ENCODE results near the gene SYS1.
"Not testable (repeated sequence)": the region's sequence is repeated elsewhere in the genome, so short reads cannot be mapped to it uniquely, and the experiment has no call there.

SYS1 gene

DNA sequence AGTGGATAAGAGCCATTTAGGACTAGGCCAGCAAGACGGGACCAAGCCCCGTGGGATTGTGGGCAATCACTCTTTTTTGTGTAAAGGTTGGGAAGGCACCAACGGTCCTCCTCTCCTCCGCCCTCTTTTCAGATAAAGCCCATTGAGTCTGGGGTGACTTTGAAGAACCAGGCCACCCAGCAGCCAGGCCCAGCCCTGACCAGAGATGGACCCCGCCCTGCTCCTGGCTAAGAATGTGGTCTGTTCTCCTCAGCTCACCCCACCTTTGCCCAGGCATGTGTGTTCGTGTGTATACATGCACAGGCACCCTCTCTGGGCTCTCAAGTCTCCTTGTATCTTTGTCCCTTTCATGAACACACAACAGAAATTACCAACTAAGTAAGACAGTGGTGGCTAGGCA is 23.9 kb upstream of the SYS1 start:
- in situ Hi-C loops (cut with MboI; ENCODE audit: low sequenced_read_pairs) = no loop called here

DNA sequence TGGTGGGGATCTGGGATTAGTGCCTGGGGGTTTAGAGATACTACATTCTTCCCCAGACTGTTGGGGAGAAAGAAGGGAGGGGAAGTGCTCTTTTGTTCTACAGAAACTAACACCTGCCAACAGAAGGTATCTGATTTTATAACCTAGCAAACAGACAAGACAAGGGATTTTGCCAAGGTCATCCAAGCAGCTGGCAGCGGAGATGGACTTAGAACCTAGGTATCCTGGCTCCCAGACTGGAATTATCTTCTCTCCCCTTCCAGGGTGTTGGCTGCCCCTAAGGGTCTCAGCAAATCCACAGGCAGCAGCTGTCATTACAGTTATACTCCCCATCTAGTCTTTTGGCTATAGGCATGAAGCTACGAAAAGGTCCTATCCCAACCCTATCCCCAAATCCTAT is 23.2 kb upstream of the SYS1 start:
- in situ Hi-C loops (cut with MboI; ENCODE audit: low sequenced_read_pairs) = no loop called here

DNA sequence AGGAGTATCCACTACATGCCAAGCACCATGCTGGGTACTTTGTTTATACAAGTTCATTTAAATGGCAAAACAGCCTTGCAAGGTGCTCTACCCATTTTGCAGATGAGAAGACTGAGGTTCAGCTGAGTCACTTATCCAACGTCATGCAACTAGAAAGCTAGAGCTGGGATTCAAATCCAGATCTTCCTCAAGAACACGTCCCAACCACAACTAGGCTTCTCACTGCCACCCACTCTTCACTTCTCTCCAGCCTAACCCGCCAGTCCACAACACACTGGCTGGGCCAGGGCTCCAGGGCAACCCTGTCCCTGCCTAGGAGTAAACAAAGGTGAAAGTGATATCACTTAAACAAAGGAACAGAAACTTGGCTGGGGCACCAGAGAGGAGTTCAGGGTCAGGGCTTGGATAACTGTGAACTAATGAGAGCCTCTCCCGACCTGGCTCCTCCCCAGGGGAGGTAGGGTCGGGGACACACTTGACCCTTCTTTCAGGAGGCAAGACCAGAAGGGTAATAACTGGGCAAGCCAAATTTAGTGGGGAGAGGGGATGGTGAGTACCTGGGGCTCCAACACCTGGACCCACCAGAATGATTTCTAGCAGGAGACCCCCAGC is 22.6 kb upstream of the SYS1 start:
- in situ Hi-C loops (cut with MboI; ENCODE audit: low sequenced_read_pairs) = no loop called here

DNA sequence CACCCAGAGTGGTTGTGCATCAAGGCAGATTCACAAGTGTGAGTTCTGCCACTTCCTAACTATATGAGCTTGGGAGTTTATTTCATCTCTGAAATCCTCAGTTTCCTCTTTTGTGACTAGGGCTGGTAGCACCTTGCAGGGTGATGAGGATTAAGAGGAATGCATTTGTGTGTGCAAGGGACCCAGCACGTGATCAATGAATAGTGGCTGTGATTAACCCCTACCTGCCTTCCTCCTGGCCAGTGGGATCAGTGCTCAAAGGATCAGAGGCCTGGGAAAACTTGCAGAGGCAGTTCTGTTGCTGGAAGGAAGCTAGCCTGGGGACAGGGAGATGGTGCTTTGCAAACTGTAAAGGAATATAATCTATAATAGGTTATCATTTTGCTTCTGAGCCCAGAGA is 22.0 kb upstream of the SYS1 start:
- in situ Hi-C loops (cut with MboI; ENCODE audit: low sequenced_read_pairs) = no loop called here

DNA sequence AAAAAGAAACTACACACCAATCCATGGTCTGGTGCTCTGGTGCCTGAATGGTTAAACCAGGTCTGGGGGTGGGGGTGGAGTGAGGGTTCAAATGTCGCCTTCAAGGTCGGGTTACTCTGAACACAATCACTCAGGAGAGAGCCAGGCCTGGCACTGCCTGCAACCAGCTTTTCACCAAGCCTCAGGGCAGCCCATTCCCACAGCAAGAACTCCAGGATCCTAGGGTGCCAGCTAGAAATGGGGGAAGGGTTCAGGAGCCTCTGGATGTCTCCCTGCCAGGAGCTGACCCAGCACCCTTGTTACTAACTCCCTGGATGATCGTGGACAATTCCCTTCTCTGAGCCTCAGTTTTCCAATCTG is 21.4 kb upstream of the SYS1 start:
- in situ Hi-C loops (cut with MboI; ENCODE audit: low sequenced_read_pairs) = no loop called here

DNA sequence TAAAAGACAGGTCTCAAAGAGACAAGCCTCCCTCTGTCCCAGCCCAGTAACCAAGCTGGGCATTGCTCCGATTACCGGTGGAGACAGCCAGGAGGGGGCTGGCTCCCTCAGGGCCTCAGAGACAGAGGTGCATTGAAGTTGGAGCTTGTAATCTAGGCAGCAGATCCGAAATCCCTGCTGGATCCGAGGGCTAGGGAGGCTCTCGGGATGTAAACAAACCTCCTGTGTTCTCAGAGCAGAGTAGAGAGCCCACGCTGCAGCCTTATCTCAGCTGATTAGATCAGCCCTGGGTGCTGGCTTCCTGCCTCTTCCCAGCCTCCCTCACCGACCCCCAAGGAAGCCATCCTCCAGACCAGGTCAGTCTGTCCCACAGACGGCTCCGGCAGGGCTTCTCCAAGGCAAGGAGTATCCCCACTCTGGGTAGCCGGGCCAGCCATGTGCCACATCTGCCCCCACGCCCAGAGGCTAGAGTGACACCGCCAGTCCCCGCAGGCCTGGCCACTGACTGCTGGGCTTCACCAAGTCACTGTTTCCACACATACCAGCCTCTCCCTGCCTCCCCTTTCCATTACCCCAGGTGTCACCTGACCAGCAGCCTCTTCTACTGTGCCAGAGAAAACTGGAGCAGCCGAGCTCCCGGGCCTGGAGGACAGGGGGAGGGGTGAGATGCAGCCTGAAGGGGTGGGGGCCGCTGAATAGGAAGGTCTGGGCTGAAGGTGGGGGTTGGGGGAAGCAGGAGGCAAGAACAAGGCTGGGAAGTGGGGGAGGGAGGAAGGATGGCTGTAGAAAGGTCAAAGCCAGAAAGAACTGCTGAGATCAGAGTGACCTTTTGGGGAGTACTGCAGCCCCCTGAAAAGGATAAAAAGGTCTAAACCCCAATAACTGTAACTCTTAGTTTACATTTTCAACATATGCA is 20.8 kb upstream of the SYS1 start:
- in situ Hi-C loops (cut with MboI; ENCODE audit: low sequenced_read_pairs) = no loop called here

DNA sequence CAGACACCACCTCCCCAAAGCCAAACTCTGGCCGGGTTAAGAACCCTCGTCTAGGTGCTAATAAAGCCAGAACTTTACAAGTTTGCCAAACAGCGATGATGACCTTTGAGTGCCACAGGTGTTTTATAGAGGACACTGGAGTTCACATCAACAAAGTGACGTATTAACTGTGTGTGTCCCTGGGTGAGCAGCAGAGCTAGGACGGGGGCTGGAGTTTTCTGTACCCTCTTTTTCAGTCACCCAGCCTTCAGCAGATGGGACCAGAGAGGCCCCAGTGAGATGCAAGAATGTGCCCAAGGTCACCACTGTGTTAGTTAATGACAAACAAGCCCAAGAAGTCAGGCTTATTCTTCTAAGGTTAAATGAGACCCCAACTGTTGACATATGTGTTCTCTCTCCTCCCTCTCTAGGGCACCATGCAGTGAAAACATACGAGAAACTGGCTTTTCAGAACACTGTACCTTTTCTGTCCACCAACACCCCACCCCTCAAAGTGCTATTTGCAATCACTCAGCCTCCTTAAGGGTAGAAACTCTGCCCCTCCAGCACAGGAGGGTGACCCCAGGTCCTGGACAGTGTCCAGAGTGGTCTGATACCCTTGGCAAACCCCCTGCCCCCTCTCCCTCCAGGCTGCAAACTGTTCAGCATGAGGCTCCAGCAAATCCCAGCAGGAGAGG is 20.0 kb upstream of the SYS1 start:
- in situ Hi-C loops (cut with MboI; ENCODE audit: low sequenced_read_pairs) = no loop called here

DNA sequence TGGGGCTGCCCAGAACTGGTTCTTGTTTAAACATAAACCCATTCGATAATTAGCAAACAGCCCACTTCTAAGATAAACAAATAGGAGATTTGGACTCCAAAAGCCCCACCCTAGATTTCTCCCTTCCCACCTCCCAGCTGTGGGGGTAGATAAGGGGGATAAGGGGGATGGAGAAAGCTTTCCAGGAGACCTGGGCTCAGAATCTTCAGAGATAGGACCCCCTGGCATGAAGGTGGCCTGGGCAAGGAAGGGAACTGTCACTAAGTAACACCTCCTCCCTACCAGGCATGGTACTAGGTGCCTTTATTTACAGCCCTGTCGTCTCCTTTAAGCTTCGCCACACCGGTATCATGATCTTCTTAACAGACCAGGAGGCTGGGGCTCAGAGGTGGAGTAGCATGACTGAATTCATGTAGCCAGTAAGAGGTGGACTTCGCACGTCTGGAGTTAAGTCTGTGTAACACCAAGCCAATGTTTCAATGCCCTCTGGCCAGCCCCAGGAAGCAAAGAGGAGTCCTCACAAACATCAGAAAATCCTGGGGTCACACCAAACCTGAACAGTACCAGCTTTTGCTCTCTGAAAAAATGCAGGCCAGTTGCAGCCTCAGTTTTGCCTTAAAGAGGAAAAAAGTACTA is 19.3 kb upstream of the SYS1 start:
- in situ Hi-C loops (cut with MboI; ENCODE audit: low sequenced_read_pairs) = no loop called here

DNA sequence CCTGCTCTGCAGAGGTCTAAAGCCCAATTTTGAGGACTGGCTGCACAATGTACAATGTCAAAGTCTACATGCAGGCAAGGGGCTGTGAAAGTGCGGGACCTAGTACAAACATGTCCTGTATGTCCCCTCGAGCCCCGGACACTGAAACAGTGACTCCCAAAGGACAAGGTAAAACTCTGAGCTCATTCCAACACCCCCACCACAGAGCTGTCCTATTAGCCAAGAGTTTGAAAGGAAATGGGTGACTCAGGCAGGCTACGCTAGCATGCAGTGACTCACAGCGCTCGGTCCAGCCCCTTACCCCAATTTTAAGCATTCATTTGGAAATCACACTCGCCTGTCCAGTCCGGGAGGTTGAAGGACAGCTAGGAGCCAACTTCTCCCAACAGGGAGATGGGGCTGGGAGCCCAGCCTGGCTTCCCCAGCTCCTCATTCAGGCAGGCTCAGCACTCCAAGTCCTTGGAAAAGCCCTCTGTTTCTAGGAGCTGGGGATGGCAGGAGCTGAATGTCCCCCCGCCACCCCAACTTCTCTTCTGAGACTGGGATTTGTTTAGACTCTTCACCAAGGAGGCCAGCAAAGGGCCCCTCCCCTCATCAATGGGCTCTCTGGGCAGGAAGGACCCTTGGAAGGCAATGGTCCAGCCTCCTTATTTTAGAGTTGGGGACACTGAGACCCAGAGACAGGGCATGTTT is 18.6 kb upstream of the SYS1 start:
- in situ Hi-C loops (cut with MboI; ENCODE audit: low sequenced_read_pairs) = no loop called here

DNA sequence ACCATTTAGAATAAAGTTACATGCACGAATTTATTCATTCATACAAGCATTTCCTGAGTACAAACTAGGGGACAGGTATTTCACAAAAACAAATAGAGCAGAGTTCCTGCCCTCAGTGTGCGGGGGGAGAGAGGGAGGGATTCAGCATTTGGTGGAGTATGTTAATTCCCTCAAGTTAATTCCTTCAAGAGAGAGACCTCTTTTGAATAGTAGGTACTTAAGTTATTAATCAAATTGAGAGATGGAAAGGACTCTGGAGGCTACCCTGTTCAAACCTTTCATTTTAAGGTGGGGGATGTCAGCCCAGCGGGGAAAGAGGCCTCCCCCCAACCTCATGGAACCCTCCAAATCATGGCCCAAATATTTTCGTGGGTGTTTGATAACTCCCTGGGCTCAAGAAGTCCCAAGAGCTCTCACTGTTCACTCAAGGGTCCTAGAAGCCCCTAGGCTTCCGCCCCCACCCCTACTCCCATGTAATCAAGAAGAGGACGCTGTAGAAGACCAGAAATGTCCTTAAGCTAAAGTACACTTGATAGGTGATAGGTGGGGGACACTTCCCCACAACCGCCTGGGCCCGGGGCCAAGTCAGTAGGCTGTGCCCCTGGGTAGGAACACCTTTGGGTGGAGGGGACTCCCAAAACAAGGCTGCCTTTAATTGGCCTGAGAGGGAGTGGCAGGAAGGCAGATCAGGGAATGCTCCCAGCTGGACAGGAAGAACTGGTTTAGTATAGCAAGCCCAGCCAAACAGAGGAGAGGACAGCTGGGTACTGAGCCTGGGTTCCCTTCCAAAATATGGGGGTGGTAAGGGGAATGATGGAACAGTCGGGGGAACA is 17.6 kb upstream of the SYS1 start:
- in situ Hi-C loops (cut with MboI; ENCODE audit: low sequenced_read_pairs) = no loop called here

DNA sequence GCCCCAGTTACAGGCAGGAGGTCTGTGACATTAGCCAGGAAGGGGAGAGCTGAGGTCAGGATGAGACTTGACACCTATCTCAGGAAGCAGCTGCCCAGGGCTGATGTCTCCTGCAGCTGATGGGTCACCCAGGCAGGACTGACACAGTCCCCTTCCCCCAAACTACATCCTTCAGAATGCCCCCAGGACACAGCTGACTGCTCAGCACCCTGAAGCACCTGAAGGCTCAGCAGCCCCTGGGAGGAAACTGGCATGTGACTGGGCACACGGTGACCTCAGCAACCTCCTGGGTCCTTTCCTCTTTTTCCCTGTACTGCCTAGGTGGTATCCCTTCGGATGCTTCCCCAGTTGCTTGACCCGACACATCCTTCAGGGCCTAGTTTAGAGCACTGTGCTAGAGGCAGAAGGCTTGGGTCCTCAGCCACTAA is 16.7 kb upstream of the SYS1 start:
- in situ Hi-C loops (cut with MboI; ENCODE audit: low sequenced_read_pairs) = no loop called here

DNA sequence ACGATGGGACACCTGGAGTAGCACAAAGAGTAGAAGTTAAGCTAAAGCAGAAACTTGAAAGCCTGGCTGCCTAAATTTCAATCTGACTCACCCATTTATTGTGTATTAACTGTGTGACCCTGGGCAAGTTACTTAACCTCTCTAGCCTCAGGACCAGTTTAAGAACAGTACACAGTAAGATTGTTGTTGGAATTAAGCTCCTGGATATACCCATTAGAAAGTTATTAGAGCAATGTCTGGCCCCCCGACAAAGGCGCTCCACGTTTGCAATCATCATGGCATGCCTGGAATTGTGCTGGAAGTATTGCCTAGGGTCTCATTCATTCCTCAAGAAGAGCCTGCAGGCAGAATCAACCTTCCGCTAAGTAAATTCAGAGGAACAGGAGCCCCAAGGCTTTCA is 16.1 kb upstream of the SYS1 start:
- in situ Hi-C loops (cut with MboI; ENCODE audit: low sequenced_read_pairs) = no loop called here

DNA sequence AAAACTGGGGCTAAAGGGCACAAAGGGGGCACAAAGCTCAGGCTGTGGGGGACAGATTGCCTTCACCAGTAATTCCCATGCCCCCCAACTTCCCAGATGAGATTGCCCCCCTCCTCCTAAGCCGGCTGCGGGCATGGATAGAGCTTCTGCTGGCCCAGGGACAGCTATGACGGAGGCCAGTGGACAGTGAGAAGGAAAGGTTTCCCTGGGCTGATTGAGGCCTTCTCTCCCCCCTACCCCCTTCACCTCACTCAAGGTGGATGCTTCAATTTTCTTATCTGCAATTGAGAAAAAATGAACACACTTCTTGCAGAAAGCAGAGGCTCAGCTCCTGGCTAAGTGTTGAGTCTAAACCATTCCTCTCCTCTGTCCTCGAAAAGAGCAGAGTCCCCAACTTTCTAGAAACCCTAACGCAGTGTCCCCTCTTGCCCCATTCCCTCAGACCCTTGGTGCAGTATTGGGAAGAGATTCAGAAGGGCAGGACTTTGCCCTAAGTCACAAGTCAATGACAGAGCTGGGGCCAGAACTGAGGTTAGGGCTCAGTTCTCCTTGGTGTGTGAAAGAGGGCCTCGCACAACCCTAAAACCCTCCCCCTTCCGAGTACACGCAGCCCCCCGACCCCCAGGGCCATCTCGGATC is 15.5 kb upstream of the SYS1 start:
- in situ Hi-C loops (cut with MboI; ENCODE audit: low sequenced_read_pairs) = no loop called here

DNA sequence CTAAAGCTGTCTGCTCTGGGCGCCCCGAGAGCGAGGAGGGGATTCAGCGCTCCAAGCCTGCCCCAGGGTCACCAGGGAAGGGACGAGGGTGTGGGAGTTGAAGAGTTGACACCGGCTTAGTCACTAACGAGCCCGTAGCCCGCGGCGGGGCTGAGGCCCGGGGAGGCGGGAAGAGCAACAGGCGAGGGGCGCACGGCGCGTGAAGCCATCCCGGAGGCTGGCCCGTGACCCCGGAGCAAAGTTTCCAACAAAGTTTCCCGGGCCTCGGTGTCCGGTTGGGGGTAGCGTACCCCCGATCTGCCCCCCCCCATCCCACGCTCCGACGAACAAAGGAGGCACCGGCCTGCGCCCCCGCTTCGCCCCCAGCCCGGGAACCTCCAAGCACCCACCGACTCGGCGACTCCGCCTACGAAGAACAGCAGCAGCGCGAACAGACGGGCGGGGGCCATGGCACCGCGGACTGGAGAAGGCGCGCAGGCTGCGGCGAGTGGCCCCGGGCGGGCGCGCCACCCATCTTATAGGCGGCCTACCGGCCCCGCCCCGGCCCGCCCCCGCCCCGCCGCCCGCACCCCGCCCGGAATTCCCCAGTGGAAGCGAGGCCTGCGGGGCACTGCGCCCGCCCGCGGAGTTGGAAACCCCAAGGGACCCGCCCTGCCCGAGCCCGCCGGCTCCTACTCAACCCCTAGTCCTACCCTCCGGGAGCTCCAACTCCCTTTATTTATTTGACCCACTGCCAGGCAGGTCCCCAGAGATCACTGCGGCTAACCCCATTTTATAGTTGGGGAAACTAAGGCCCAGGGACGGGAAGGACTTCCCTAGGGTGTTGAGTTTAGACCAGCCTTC is 14.8 kb upstream of the SYS1 start, which contains the start of gene SDC4:
SDC4 (minus strand) TSS at position 489 of the 843 bp plus-strand sequence; CDS start at position 449, 40 bp downstream.
- in situ Hi-C loops (cut with MboI; ENCODE audit: low sequenced_read_pairs) = no loop called here

DNA sequence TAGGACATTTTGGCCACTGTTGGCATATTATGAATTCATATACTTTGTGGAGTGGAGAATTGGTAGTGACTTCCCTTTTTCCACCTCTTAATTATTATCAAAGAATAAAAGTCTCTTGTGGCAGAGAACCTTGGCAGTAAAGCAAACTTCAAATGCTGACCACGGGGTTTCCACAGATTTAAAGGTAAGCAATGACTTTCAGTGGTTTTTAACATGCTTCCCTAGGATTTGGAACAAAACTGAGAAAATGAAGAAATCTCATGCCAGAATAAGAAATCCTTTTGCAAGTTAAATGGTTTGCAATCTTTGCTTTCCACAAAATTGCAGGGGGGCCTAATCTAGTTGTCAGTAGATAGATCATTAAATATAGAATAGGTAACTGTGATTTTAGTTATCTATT is 12.7 kb upstream of the SYS1 start:
- in situ Hi-C loops (cut with MboI; ENCODE audit: low sequenced_read_pairs) = no loop called here

DNA sequence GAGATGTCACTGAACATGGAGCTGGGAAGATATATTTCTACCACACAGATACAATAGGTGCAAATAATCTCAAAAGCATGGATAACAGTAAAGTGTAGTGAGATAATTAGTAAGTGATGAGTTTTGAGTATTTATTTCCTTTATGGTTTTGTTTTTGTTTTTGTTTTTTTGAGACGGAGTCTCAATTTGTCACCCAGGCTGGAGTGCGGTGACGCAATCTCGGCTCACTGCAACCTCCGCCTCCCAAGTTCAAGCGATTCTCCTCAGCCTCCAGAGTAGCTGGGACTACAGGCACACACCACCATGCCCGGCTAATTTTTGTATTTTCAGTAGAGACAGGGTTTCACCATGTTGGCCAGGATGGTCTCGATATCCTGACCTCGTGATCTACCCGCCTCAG is 12.2 kb upstream of the SYS1 start:
- in situ Hi-C loops (cut with MboI; ENCODE audit: low sequenced_read_pairs) = not testable (repeated sequence)

DNA sequence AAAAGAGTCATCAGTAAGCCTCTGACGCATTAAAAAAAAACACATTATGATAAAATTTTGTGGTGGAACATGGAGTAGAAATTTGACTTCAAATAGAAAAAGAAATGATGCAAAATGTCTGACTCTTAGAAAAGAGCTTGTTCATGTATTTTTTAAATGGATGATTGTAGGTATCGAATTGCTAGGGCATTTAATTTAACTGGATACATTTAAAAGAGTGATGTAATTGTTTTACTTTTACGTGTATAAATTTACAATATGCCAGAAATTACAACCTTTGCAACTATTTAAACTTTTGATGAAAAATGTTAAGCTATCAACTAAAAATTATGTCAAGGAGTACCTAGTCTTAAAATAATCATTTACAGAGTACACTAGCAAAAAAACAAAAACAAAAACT is 10.2 kb upstream of the SYS1 start:
- in situ Hi-C loops (cut with MboI; ENCODE audit: low sequenced_read_pairs) = no loop called here

DNA sequence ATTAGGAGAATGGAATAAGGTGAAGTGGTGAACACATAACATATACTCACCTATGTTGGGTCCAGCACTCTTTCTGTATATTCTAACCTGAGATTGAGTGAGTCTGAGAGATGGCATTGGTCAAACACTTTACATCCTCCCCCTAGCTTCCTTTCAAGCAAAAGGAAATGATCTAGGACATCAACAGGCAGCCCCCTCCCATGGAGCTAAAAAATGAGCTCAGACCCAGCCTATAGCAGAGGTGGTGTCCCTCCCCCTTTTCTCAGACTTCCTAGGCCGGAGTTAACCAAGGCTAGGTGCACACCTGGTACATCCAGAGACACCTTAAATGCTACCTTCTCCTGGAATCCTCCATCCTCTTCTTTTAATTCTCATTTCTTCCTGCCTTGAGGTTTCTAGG is 9.2 kb upstream of the SYS1 start:
- in situ Hi-C loops (cut with MboI; ENCODE audit: low sequenced_read_pairs) = no loop called here
